OCI-LY1 (cell line): ENCODE results near the gene CLDN9.

Source experiments
- H2AFZ ChIP-seq: fragments of 200-600 bp; sonication (generic), shearing (Covaris generic); 2 replicates; pipeline ENCODE4 v1.6.0; 2014; ENCODE audit warnings: antibody characterized with exemption, mild to moderate bottlenecking, low read length
- H3F3A ChIP-seq: fragments of 200-600 bp; sonication (generic), shearing (Covaris generic); 2 replicates; pipeline ENCODE4 v1.6.0; 2014; ENCODE audit warnings: mild to moderate bottlenecking, antibody characterized with exemption, low read length, moderate library complexity; ENCODE audit not compliant: insufficient read depth
- H3K27ac ChIP-seq: fragments of 200-600 bp; sonication (generic); 2 replicates; pipeline ENCODE4 v1.5.1; 2014; ENCODE audit warnings: low read length, mixed run types, mild to moderate bottlenecking, low read depth; ENCODE audit not compliant: poor library complexity, severe bottlenecking
- H3K27me3 ChIP-seq: fragments of 200-600 bp; sonication (generic); 2 replicates; pipeline ENCODE4 v1.6.0; 2014; ENCODE audit warnings: antibody characterized with exemption, mild to moderate bottlenecking, low read length, moderate library complexity; ENCODE audit not compliant: insufficient read depth
- H3K36me3 ChIP-seq: fragments of 200-600 bp; sonication (generic); 2 replicates; pipeline ENCODE4 v1.6.1; 2014; ENCODE audit warnings: mild to moderate bottlenecking, antibody characterized with exemption, low read length, moderate library complexity, mixed read lengths; ENCODE audit not compliant: insufficient read depth
- H3K4me1 ChIP-seq: fragments of 200-600 bp; sonication (generic); 2 replicates; pipeline ENCODE4 v1.5.1; 2014; ENCODE audit warnings: mild to moderate bottlenecking, low read length, moderate library complexity; ENCODE audit not compliant: insufficient read depth, severe bottlenecking
- H3K4me2 ChIP-seq: fragments of 200-600 bp; sonication (generic), shearing (Covaris generic); 2 replicates; pipeline ENCODE4 v1.6.1; 2014; ENCODE audit warnings: low read length
- H3K4me3 ChIP-seq: fragments of 200-600 bp; sonication (generic); 2 replicates; pipeline ENCODE4 v1.5.1; 2014; ENCODE audit warnings: low read length, low read depth, mild to moderate bottlenecking, mixed read lengths; ENCODE audit not compliant: poor library complexity, severe bottlenecking
- H3K79me2 ChIP-seq: fragments of 200-600 bp; shearing (Covaris generic); 2 replicates; pipeline ENCODE4 v1.6.1; 2016; ENCODE audit warnings: mixed run types, low read length, mixed read lengths; ENCODE audit not compliant: insufficient read depth
- H3K9ac ChIP-seq: fragments of 200-600 bp; sonication (generic), shearing (Covaris generic); 2 replicates; pipeline ENCODE4 v1.6.1; 2014; ENCODE audit warnings: mild to moderate bottlenecking, low read length, mixed read lengths
- H3K9me2 ChIP-seq: fragments of 200-600 bp; sonication (generic), shearing (Covaris generic); 2 replicates; pipeline ENCODE4 v1.6.1; 2014; ENCODE audit warnings: low read depth, mild to moderate bottlenecking, low read length, mixed read lengths
- H3K9me3 ChIP-seq: fragments of 200-600 bp; shearing (Covaris generic); 2 replicates; pipeline ENCODE4 v1.6.1; 2014; ENCODE audit warnings: low read length, mixed read lengths
- H4K20me1 ChIP-seq: fragments of 200-600 bp; sonication (generic), shearing (Covaris generic); 2 replicates; pipeline ENCODE4 v1.6.0; 2016; ENCODE audit warnings: mild to moderate bottlenecking, low read length; ENCODE audit not compliant: insufficient read depth
- EZH2 ChIP-seq: fragments of 200-600 bp; sonication (generic), shearing (Covaris generic); IDR thresholded peaks from 2 replicates; pipeline ENCODE4 v1.8.0; 2017; ENCODE audit warnings: borderline replicate concordance, mixed run types, mild to moderate bottlenecking, antibody characterized with exemption, low read length, moderate library complexity, mixed read lengths
- TF ChIP-seq, protein P1 (sequence below): fragments of 200-600 bp; sonication (generic), shearing (Covaris generic); IDR thresholded peaks from 2 replicates; pipeline ENCODE4 v1.5.1; 2017; ENCODE audit warnings: mild to moderate bottlenecking, antibody characterized with exemption, low read length, moderate library complexity, mixed read lengths

CLDN9 gene

DNA sequence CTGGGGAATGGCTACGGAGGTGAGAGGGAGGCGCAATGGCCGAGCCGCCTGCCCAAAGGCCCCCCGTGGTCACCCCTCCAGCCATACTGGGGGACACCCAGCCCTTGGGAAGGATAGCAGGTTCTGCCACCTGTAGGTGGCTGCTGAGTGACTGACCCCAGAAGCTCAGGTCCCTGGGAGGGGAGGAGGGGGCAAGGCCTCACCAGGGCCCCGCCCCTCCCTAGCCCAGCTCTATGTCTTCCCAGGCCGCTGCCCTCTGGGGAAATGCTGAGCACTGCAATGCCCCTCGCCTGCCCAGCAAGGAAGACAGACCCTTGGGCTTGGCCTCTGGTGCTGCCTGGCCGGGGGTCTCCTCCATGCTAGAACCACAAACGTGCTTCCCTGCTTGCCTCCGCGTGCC lies 11.4 kb upstream of the CLDN9 start:
- Histone ChIP-seq H3K9me2 (no peaks in the 10 kb centered on the region), H3K79me2 (no peaks in the 10 kb centered on the region), H3K27me3 (peaks cover 7% of the 10 kb centered on the region), H3F3A (no peaks in the 10 kb centered on the region), H3K9ac (no peak overlapping the region), H3K9me3 (no peaks in the 10 kb centered on the region), H3K4me3 (no peak overlapping the region), H2AFZ (no peak overlapping the region), H3K4me1 (peaks cover 4% of the 10 kb centered on the region), H4K20me1 (no peaks in the 10 kb centered on the region), H3K27ac (no peak overlapping the region), H3K4me2 (no peak overlapping the region), H3K36me3 (no peaks in the 10 kb centered on the region)
- TF ChIP-seq, protein P1, sequence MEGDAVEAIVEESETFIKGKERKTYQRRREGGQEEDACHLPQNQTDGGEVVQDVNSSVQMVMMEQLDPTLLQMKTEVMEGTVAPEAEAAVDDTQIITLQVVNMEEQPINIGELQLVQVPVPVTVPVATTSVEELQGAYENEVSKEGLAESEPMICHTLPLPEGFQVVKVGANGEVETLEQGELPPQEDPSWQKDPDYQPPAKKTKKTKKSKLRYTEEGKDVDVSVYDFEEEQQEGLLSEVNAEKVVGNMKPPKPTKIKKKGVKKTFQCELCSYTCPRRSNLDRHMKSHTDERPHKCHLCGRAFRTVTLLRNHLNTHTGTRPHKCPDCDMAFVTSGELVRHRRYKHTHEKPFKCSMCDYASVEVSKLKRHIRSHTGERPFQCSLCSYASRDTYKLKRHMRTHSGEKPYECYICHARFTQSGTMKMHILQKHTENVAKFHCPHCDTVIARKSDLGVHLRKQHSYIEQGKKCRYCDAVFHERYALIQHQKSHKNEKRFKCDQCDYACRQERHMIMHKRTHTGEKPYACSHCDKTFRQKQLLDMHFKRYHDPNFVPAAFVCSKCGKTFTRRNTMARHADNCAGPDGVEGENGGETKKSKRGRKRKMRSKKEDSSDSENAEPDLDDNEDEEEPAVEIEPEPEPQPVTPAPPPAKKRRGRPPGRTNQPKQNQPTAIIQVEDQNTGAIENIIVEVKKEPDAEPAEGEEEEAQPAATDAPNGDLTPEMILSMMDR: no peak
- no peak for TF ChIP-seq EZH2

DNA sequence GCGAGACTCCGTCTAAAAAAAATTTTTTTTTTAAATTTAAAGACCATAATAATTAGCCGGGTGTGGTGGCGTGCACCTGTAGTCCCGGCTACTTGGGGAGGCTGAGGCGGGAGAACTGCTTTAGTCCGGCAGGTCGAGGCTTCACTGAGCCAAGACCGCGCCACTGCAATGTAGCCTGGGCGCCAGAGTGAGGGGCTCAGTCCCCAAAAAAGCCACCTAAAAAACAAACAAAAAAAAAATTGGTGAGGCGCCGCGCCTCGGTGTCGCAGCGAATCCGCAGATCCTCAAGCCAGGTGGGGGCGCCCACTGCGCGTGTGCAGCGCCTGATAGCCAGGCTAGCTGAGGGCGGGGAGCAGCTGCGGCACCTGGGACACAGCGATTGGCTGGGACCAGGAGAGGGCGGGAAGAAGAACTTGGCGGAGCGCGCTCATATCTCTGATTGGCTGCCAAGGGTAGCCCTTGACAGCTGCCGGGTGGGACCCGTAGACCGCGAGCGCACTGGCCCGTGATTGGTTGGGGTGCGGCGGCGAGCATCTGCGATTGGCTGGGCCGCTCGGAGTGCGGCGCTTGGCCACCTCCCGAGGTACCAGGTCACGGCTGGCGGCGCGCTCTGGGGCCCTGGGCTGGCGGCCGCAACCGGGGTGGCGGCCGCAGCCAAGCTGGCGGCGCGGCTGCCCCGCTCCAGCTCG lies 9.0 kb upstream of the CLDN9 start:
- H3F3A ChIP-seq: no peaks in the 10 kb centered on the region
- H2AFZ ChIP-seq: no peak overlapping the region
- H3K4me1 ChIP-seq: peaks cover 4% of the 10 kb centered on the region
- H3K9me2 ChIP-seq: no peaks in the 10 kb centered on the region
- no peaks in the 10 kb centered on the region for H3K36me3 ChIP-seq
- no peak overlapping the region for H3K4me3 ChIP-seq
- no peak overlapping the region for H3K9ac ChIP-seq
- H3K27me3 ChIP-seq: peaks cover 20% of the 10 kb centered on the region
- no peak overlapping the region for H3K27ac ChIP-seq
- H3K79me2 ChIP-seq: no peaks in the 10 kb centered on the region
- H3K4me2 ChIP-seq: peak overlapping the region; percentile 25; the same call in 1 of the 2 replicates
- TF ChIP-seq, protein P1: peak; percentile 65
- TF ChIP-seq EZH2: no peak
- H3K9me3 ChIP-seq: no peaks in the 10 kb centered on the region
- no peaks in the 10 kb centered on the region for H4K20me1 ChIP-seq

GRCh38 chr16:3004319-3004718 lies 8.4 kb upstream of the CLDN9 start:
- Histone ChIP-seq H3K4me2 (no peak overlapping the region), H3K27me3 (peaks cover 22% of the 10 kb centered on the region), H2AFZ (no peak overlapping the region), H3K9me3 (no peaks in the 10 kb centered on the region), H3K4me3 (no peak overlapping the region), H4K20me1 (no peaks in the 10 kb centered on the region), H3K79me2 (no peaks in the 10 kb centered on the region), H3K27ac (no peak overlapping the region), H3K4me1 (peaks cover 4% of the 10 kb centered on the region), H3K9me2 (no peaks in the 10 kb centered on the region), H3K36me3 (no peaks in the 10 kb centered on the region), H3F3A (no peaks in the 10 kb centered on the region), H3K9ac (no peak overlapping the region)
- TF ChIP-seq EZH2: no peak
- TF ChIP-seq, protein P1: no peak
